ENCODE measurements around the gene PEMT.

PEMT gene

DNA sequence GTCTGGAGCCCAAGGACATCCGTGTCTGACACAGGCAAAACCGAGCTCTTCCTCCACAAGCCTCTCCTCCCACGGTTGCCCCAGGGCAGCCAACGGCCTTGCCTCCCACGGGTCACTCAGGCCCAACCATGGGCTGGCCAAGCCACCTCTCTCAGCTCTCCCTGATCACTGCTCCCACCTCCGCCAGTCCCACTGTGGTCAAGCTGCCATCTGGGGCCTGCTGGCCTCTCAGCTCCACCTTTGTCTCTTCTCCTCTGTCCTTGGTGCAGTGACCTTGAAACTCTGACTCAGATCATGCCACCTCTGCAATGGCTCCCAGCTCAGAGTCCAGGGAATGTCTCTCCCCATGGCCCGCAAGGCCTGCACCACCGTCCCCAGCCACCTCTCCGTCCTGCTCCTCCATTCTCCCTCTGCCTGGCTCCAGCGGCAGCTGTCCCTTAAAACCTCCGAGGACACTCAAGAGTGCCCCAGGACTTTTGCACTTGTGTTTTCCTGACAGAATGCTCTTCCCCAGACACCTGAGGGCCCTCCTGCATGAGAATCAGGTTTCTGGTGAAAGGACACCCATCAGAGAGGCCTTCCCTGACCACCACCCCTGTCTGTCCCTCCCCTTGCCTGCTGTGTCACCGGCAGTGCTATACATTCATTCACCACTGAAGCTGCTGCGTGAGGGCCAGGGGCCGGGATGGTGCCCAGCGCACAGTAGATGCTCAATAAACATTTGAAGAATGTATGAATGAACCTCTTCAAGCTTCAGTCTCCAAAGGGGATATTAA, 19.3 kb downstream of the PEMT start:
- in situ Hi-C loops (cut with HindIII; ENCODE audit: low sequenced_read_pairs) = no loop called here

DNA sequence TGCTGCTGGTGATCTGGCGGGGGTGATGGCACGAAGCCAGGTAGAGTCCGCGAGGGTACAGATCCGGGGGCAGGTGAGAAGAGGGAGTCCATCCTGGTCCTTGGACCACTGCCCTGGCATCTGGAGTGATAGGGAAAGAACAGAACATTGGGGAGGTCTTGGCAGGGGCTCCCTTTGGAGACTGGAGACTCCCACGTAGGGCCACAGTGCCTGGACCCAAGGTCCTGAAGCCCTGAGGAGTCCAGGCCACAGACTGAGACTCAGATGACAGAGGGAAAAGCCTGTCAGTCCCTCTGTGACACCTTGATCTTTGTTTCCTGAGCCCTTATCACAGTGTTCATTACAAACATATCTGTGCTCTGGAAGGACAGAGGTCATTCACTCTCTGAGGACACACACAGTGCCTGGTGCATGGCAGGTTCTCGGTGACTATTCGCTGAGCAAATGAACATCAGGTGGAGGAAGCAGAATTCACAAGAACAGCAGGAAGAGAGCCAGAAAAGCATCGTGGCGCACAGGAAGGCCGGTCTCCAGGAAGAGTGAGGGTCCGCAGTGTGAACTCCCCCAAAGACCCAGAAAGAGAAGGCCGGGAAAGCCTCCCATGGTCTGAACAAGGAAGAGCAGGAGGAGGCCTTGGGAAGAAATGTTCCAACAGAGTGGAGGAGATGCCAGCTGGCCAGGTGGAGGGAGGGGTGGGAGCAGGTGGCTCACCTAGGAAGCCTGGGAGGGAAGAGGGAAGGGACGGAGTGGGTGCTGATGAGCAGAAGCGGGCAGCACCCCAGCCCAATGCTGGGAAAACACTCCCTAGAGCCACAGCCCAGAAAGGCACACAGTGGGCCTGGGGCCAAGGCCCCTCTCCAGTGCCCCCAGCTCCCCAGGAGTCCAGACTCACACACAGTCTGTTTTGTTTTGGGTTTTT, 20.5 kb downstream of the PEMT start:
- in situ Hi-C loops (cut with HindIII; ENCODE audit: low sequenced_read_pairs) = no loop called here

DNA sequence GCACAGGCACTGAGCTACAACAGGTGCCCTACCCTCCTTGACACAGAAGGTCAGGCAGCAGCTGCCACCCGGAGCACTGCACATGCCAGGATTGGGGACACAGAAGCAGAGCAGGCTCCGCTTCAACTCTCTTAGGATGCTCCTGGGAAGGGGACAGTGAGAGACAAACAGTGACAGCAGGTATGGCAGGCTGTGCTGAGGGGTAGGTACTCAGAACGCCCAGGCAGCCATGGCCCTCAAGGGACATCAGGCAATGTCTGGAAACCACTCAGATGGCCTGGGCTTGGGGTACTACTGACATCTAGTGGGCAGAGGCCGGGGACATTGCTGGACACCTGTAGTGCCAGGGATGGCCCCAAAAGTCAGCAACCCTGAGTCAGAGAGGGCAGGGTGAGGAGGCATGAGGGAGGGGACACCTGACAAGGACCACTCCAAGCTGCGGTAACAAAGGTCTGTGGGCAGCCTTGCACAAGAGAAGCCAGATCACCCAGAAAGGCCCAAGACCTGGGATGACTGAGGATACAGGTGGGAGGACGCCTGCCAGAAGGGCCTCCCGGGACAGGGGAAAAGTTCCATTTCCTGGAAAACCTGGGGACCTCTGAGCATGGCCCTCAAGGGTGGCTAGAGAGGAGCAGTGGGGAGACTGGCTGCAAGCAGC, 21.2 kb downstream of the PEMT start:
- in situ Hi-C loops (cut with HindIII; ENCODE audit: low sequenced_read_pairs) = no loop called here

DNA sequence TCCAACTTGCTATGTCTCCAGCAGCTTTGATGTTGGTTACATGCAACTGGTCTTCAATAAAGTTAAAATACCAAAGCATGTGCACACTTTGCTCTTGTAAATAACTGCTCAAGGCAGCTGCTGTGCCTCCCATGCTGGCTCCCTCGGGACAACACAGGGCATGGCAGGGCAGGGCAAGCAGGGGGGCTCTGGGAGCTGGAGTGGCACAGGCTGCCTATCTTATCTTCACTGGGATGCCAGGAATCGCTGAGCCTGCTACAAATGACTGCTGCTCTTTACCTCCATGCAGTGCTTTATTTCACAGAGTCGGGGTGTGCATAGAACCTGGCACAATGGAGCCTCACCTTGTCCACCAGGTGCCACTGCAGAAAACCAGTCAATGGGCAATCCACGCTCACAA, 21.8 kb downstream of the PEMT start:
- in situ Hi-C loops (cut with HindIII; ENCODE audit: low sequenced_read_pairs) = no loop called here

DNA sequence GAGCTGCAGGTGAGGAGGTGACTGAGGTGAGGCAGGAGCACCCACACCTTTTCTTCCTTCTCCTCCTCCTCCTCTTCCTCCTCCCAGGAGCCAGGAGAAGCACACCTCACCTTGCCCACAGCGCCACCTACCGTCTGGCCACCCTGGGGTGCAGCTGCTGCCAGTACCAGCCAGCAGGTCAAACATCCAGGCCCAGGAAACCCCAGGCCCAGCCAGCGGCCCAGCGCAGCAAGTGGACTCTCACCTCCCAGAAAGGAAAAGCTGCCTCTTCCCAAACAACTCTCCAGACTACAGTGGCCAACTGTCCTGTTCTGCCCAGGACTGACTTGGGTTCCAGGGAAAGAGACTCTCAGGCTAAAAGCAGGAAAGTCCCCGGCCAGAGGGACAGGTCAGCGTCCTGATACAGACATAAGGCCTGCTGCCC, 22.7 kb downstream of the PEMT start:
- in situ Hi-C loops (cut with HindIII; ENCODE audit: low sequenced_read_pairs) = no loop called here

DNA sequence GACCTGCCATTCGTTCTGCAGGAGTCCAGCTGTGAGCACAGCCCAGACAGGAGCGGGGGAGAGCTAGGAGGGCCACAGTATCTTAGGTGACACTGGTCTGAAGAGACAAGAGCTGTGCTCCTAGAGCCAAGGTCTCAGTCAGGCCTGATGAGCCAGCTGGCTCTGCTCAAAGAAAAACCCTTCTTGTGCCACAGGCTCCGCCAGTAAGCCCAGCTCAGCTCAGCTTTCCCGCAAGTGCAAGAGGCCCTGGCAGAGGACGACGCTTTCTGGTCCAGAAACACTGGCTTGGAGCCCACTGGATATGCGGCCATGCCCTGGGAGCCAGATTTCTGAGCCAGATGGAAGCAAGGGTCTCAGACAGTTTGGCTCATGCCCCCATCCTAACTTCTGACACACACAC, 23.9 kb downstream of the PEMT start:
- in situ Hi-C loops (cut with HindIII; ENCODE audit: low sequenced_read_pairs) = no loop called here

DNA sequence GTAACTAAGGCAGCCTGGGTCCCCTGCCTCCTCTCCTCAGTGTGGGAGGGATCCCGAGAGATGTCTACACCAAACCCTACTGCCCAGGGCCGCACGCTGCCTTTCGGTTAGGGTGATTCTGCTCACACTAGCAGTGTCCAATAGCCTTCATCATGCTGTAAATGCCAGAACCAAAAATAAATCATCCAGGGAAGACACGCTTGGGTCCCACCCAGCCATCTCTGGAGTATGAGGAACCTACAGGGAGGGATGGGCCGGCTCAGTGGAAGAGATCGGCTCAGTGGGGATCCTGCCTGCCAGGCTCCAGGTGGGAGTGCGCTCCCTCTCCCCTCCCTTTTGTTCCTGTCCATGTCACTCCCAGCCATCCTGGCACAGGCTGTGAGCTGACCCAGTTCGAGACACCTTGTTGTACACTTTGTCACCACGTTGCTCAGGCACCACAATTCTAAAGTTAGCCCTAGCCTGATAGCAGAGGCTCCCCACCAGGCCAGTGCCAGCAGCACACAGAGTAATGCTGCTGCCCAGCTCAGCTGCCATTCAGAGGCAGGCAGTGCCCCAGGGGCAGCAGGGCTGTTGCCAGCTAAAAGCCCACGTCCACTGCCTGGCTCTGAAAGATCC, 24.5 kb downstream of the PEMT start:
- in situ Hi-C loops (cut with HindIII; ENCODE audit: low sequenced_read_pairs) = no loop called here

DNA sequence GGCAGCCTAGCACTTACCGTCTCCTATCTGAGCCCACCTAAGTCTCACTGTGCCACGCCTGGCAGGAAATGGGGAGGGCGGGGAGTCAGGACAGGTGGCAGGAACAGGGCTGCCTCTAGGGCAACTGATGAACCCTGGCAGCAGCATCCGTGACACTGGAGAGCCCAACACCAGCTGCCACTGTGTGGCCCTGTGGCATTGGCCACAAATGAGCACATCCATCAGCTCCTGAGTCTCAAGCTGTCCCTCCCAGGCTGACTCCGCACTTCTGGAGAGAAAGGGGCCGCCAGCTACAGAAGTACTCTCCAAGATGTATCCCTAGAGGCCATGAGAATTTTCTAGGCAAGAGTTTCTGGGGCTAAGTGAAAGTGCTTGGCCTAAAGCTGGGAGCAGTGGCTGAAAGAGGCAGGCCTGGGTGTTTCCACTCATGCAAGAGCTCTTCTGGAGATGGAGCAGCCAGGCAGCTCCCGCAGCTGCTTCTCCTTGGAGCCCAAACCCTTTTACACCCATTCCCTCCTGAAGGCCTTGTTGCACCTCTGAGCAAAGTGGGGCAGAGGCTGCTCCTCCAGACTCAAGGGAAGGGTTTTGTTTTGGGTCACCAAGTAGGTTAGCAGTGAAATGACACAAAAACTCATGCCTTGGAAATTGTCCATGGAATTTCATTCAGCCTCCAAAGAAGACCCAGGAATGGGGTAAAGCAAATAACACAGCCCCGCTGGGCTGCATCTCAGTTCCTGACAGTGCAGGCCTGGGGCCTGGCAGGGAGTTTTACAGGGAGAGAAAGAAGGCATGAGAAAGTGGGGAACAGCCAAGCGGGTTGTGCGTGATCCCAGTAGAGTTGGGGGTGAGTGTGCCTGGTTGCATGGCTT, 25.8 kb downstream of the PEMT start:
- in situ Hi-C loops (cut with HindIII; ENCODE audit: low sequenced_read_pairs) = no loop called here

DNA sequence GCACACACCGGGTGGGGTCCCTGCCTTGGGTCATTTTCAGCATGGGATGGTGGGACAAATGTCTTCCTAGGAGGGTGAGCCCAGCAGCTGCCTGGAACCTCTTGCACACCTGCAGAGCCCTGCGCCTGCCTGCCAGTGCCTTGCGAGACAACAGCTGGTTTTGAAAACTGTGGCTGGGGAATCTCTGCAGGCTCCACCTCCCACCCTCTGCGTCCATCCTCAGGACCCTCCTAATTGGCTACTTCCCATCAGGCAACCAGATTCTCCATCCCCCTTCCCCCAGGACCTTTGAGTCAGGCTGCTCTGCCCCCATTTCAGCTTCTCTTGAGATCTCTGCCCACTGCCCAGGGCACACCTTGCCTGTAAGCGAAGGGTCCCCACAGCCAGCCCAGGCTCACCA, 26.6 kb downstream of the PEMT start:
- in situ Hi-C loops (cut with HindIII; ENCODE audit: low sequenced_read_pairs) = no loop called here

DNA sequence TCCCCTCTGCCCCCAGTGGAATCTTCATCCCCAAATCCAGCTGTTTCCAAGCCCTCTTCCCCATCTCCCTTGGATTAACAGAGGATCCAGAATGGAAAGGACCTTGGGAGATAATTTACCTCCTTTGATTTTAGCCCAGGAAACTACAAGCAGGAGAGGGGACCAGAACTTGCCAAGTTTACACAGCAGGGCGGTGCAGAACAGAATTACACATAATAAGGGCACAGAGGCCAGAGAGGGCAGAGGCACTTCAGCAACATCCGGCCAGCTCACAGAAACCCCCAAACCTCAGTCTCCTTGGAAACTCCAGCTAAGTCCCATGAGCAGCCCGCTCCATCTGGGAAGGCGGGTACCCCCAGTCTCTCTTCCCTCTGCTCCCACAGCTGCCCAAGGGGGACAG, 27.2 kb downstream of the PEMT start:
- in situ Hi-C loops (cut with HindIII; ENCODE audit: low sequenced_read_pairs) = no loop called here

DNA sequence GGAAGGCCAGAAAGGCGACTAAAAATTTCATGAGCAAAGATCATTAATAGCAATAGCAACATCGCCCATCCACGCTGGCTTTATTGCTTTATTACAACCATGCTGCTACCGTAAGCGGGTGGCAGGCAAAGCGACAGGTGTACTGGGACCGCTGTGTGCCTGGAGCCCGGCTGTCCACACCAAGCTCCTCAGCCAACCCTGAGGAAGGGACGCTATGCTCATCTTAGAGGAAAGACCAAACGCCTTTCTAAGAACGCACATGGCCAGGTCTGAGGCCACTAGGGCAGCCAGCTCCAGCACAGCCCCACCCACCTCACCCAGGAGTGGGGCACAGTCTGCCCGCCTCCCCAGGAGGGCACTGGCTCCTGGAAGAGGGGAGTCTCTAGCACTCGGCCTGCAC, 28.0 kb downstream of the PEMT start:
- in situ Hi-C loops (cut with HindIII; ENCODE audit: low sequenced_read_pairs) = no loop called here

DNA sequence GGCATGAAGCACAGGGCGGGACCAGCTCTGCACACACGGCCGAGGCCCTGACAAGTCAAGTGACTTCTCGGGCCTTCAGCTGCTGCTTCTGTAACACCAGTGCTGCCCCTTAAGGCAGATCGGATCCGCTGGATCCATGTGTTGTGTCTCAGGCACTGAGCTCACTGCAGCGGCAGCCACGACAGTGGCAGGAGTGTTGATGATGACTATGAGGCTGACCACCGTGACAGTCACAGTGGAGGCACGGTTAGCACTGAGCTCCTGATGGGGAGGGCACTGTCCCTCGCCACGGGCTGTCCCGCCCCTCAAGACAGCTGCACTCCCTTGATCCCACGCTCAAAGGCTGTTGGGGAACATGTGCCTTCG, 29.4 kb downstream of the PEMT start:
- in situ Hi-C loops (cut with HindIII; ENCODE audit: low sequenced_read_pairs) = no loop called here

DNA sequence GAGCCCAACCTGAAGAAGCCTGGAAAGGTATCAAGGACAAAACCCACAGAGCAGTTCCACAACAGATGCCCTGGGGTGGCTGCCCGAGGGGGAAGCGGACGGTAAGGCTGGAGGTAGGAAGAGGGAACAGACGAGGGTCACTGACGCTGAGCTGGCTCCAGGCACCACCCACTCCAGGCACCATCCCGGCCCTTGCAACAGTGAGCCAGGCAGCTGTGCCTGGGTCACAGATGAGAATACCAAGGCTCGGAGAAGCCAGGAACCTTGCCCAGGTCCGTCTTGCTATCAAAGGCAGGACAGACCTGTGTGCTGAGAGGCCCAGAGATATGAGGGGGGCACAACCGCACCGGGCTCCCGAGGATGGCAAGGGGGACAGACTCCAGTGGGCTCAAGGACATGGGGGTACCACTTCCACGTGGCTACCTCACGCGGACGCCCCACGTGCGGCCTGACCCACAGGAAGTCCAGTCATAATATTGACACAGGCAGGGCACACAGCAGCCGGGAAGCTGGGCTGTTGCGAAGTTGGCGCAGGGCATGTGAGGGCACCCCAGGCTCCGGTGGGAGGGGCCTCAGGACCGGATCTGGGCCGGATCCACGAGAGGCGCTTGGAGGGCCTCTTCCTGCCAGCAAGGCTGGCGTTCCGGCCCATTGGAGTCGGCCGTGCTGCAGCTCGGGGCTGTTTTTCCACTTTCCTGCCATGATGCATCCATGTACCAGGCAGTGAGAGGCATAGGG, 29.9 kb downstream of the PEMT start:
- in situ Hi-C loops (cut with HindIII; ENCODE audit: low sequenced_read_pairs) = no loop called here

DNA sequence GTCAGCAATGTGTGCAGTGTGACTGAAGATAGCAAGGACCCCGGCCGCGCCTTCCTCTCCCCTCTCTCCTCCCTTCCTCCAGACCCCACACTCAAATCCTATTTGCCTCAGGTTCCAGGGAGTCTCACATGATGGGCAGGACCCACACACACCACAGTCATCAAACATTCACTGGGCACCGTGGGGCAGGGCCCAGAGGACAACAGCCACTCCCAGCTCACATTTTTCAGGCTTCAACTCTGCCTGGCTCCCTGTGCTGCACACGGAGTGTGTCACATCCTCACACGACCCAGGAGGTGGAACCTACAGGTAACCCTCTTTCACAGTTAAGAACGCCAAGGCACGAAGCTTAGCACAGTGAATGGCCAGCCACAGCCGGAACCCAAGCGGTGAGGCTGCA, 30.5 kb downstream of the PEMT start:
- in situ Hi-C loops (cut with HindIII; ENCODE audit: low sequenced_read_pairs) = no loop called here

DNA sequence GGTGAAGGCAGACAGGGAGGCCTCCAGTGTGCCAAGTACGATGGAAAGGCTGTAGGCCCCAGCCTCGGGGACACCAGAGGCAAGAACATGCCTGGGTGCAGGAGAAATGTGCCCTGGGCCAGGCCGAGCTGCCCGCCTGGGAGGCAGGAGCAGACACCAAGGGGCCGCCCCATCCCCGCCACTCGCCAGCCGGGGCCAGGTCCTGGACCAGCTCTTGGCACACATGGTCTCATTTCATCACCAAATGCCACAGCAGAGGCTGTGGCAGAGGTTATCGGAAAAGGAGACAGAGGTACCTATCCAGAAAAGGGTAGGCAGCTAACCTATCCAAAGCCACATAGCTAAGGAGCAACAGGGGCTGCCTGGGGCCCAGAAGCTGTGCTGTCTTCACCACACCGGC, 31.3 kb downstream of the PEMT start:
- in situ Hi-C loops (cut with HindIII; ENCODE audit: low sequenced_read_pairs) = no loop called here

DNA sequence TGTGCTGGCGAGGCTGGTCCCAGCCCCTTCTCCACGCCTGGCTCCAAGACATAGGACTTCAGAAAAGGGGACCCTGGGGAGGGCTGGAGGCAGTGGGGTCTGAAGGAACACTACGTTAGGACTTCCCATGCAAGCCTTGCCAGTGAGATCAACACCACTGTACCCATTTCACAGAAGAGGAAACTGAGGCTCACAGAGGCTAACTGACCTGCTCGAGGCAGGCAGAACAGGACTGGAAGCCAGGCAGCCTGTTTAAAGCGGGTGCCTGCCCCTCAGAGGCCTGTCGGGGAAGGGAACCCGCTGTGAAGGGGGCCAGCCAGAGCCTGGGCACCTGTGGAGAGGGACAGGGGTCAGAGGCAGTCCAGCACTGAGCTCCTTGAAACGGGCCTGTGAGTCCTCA, 32.3 kb downstream of the PEMT start:
- in situ Hi-C loops (cut with HindIII; ENCODE audit: low sequenced_read_pairs) = no loop called here

DNA sequence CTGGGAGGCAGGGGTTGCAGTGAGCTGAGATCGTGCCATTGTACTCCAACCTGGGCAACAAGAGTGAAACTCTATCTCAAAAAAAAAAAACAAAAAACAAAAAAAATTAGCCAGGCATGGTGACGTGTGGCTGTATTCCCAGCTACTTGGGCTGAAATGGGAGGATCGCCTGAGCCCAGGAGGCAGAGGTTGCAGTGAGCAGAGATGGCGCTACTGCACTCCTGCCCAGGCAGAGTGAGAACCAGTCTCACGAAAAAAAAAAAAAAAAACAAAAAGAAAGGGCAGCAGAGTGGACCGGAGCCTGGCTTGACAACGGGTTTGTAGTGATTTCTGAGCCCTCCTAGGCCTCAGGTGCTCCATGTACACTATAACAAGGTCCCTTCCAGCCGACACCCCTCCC, 33.1 kb downstream of the PEMT start:
- in situ Hi-C loops (cut with HindIII; ENCODE audit: low sequenced_read_pairs) = no loop called here

DNA sequence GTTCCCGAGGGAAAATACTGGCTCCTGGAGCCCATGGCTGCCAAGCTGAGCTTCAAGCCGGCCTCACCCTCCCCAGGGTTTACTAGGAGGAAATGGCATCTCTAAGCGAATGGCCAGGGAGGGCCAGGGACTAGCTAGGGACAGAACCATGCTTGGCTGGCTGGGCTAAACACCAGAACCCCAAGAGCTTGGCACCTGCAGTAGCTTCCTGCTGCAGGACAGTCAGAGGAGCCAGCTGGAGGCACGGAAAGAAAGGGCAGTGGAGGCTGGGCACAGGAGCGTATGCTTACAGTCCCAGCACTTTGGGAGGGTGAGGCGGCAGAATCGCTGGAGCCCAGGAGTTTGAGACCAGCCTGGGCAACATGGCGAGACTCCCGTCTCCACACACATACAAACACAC, 33.7 kb downstream of the PEMT start:
- in situ Hi-C loops (cut with HindIII; ENCODE audit: low sequenced_read_pairs) = no loop called here

DNA sequence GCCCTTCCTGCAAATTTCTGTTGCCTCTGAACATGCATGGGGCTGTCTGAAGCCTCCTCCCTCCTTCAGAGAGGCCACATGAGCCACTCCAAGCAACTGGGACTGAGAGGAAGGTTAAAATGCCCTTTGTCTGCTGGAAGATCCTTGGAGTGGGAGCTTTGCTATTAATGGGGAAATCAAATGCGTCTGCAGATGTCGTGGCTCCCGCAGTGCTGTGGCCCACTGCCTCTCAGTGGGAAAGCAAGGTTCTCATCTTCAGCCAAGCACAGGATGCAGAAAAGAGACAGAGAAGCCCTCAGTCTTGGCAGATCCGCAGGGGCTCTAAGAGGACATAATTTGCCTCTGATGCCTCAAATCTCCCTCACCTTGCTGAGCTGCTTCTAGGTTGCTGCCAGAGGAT, 34.8 kb downstream of the PEMT start:
- in situ Hi-C loops (cut with HindIII; ENCODE audit: low sequenced_read_pairs) = no loop called here

DNA sequence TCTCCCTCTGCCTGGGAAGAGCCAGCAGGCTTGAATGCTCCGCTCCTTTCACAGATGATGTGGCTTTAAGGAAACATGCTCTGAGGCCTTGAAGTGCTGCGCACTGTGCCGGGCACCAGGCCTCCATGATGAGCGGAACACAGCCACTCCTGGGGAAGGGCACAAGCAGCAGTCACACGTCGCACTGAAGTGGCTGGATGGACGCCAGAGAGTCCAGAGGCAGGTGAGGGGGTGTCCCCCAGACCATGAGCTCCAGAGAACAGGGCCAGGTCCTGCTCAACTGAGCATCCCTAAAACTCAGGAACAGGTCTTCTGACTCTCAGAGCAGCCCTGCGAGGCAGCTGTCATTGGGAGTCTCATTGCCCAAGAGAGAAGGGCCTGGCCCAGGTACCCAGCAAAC, 35.6 kb downstream of the PEMT start:
- in situ Hi-C loops (cut with HindIII; ENCODE audit: low sequenced_read_pairs) = no loop called here
